Left ventricle myocardium inferior (tissue), 1 donor: ENCODE results near the gene PRPF40B. TPM values are rescaled to one million over a fixed set of nuclear protein-coding genes. Genes with fewer than 3 reads are reported as not detected.
A peak's percentile ranks its signal among the peaks of the same experiment; 100 is the strongest.

Experiments
- DNase-seq: peaks from one replicate; pipeline ENCODE4 v3.0.0-alpha.2; 2020
- H3K27ac ChIP-seq: fragments of 200-600 bp; replicated peaks from 2 replicates; pipeline ENCODE4 v1.8.0; 2021
- H3K27me3 ChIP-seq: fragments of 200-600 bp; 2 replicates; pipeline ENCODE4 v1.8.0; 2021; ENCODE audit warnings: low read depth
- H3K36me3 ChIP-seq: fragments of 200-600 bp; 2 replicates; pipeline ENCODE4 v1.8.0; 2021
- H3K4me1 ChIP-seq: fragments of 200-600 bp; 2 replicates; pipeline ENCODE4 v1.8.0; 2021
- H3K4me3 ChIP-seq: fragments of 200-600 bp; 2 replicates; pipeline ENCODE4 v1.8.0; 2021; ENCODE audit warnings: mild to moderate bottlenecking, moderate library complexity
- H3K9me3 ChIP-seq: fragments of 200-600 bp; replicated peaks from 2 replicates; pipeline ENCODE4 v1.8.0; 2021
- intact Hi-C: fragments of 100-400 bp; cut with micrococcal nuclease; formaldehyde crosslinking; loops from one replicate; pipeline ENCODE4 v1.11.0; 2022
- long read RNA-seq: library from polyadenylated mRNA; unstranded; transcript quantifications from one replicate; pipeline ENCODE4 v2.0.0, GENCODE V29; 2021
- total RNA-seq: library from RNA; stranded (reverse); fragmentation: NEBNext Ultra II Directional; extraction: Animal tissue kit (Norgen Biotek cat#: 25700); gene quantifications from one replicate; pipeline ENCODE4 v1.2.1, GENCODE V29; 2021
- TF ChIP-seq, protein P1 (sequence below): fragments of 200-600 bp; IDR thresholded peaks from 2 replicates; pipeline ENCODE4 v1.8.0; 2021; ENCODE audit warnings: antibody characterized with exemption, mild to moderate bottlenecking, borderline replicate concordance
- donor health status: DM: no; HTN: yes; CAD: no; lungs with severe emphysema.

The PRPF40B gene
- 22.0 TPM for total RNA-seq
- long read RNA-seq, transcript PRPF40B-209 (26 exons, 3,307 nt): major isoform, 10 of 80 reads
- long read RNA-seq, partial matches to known transcripts: 13 of 80 reads
- long read RNA-seq, other reads (novel, unspliced or antisense): 57 of 80 reads

DNA sequence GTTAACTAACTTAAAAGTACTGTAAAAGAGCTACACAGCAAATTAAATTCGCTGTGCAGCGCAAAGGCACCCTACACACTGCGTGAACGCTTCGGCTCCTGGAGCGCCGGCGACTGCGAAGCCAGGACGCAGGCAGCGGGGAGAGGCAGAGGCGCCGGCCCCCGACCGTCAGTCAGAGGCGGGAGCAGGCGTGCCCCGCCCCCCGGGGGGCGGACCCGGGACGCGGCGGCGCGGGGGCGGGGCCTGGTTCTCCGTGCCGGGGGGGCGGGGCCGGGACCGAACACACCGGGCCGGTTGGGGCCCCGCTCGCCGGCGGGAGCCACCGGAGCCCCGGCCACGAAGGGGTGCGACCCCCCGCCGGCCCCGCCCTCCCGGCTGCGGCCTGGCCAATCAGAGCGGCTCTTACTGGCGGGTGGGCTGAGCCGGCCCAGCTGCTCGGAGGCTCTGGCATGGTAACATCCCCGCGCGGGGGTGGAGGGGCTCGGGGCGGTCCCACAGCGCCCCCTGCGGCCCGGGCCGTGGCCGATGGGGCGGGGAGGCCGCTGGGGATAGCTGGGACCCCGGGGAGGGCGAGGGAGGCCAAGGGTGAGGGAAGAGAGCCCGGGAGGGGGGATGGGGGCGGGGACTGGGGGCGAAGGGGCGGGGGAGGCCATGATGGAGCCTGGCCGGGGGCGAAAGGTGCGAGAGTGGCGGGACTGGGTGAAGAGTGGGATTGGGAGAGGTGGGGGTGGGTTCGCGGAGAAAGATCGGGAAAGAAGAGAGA, at the start of gene PRPF40B:
PRPF40B (plus strand) TSS at position 420 of the 763 bp plus-strand sequence; CDS start at position 450, 30 bp downstream.
- peak within 1 kb of the TSS; percentile 89 for H3K27ac ChIP-seq
- intact Hi-C loops: no loop called here
- H3K4me3 ChIP-seq: peak within 1 kb of the TSS; percentile 70
- no peaks in the 10 kb centered on the region for H3K9me3 ChIP-seq
- H3K4me1 ChIP-seq: peaks cover 24% of the 10 kb centered on the region
- TF ChIP-seq, protein P1, sequence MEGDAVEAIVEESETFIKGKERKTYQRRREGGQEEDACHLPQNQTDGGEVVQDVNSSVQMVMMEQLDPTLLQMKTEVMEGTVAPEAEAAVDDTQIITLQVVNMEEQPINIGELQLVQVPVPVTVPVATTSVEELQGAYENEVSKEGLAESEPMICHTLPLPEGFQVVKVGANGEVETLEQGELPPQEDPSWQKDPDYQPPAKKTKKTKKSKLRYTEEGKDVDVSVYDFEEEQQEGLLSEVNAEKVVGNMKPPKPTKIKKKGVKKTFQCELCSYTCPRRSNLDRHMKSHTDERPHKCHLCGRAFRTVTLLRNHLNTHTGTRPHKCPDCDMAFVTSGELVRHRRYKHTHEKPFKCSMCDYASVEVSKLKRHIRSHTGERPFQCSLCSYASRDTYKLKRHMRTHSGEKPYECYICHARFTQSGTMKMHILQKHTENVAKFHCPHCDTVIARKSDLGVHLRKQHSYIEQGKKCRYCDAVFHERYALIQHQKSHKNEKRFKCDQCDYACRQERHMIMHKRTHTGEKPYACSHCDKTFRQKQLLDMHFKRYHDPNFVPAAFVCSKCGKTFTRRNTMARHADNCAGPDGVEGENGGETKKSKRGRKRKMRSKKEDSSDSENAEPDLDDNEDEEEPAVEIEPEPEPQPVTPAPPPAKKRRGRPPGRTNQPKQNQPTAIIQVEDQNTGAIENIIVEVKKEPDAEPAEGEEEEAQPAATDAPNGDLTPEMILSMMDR: peak; percentile 58
- H3K27me3 ChIP-seq: no peaks in the 10 kb centered on the region
- H3K36me3 ChIP-seq: no peaks in the 10 kb centered on the region
- peak; percentile 90 for DNase-seq

GRCh38 chr12:49577589-49578315, 45.6 kb upstream of the PRPF40B start:
- Histone ChIP-seq H3K9me3 (no peaks in the 10 kb centered on the region), H3K27ac (peak overlapping the region; percentile 38), H3K4me1 (peaks cover 34% of the 10 kb centered on the region), H3K36me3 (peaks cover 15% of the 10 kb centered on the region), H3K27me3 (no peaks in the 10 kb centered on the region), H3K4me3 (no peak overlapping the region)
- intact Hi-C loops: no loop called here
- TF ChIP-seq, protein P1: no peak
- DNase-seq: no peak

- TF ChIP-seq, protein P1: no peak
- H3K27me3 ChIP-seq: no peaks in the 10 kb centered on the region
- no peak for DNase-seq
- H3K4me3 ChIP-seq: no peak overlapping the region
- H3K4me1 ChIP-seq: peaks cover 42% of the 10 kb centered on the region
- H3K36me3 ChIP-seq: peaks cover 15% of the 10 kb centered on the region
- H3K27ac ChIP-seq: peak overlapping the region; percentile 38
- intact Hi-C loops: no loop called here
- no peaks in the 10 kb centered on the region for H3K9me3 ChIP-seq
Measured at GRCh38 chr12:49578471-49579112, 44.8 kb upstream of the PRPF40B start.

GRCh38 chr12:49580572-49581535, 42.5 kb upstream of the PRPF40B start:
- H3K9me3 ChIP-seq: no peaks in the 10 kb centered on the region
- intact Hi-C loops: no loop called here
- TF ChIP-seq, protein P1: peak; percentile 83
- no peak overlapping the region for H3K4me3 ChIP-seq
- DNase-seq: peak; percentile 63
- H3K27ac ChIP-seq: peak overlapping the region; percentile 67
- no peaks in the 10 kb centered on the region for H3K36me3 ChIP-seq
- no peaks in the 10 kb centered on the region for H3K27me3 ChIP-seq
- peaks cover 57% of the 10 kb centered on the region for H3K4me1 ChIP-seq
